Stimulated activated CD4-positive, alpha-beta T cell treated with anti-CD3 and anti-CD28 coated beads, Interleukin-4, amount 100 ng/mL, for 4 hours (primary cell): Measurements from ENCODE around the gene DAAM2.

Experiments used
- DNase-seq, 2 experiments: peaks; one replicate each; pipeline ENCODE4 v3.0.0-alpha.2; 2020

Gene DAAM2

DNA sequence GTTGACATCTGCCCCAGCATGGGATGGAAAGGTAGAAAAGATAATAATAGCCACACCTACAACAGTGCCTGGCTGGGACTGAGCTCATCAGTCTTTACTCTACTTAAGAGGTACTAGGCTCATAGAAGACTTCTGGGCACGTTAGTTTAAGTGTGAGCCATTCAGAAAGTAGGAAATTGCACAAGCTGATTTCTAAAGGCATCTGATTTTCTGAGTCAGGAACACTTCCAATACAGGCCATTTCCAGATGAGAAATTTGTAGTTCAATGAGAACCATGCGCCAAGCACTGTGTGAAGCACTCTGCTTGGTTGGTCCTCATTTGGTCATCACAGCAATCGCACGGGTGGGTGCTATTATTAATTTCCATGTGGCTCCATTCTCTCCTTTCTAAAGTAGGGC is 99.8 kb downstream of the DAAM2 start:
- no peak for DNase-seq

DNA sequence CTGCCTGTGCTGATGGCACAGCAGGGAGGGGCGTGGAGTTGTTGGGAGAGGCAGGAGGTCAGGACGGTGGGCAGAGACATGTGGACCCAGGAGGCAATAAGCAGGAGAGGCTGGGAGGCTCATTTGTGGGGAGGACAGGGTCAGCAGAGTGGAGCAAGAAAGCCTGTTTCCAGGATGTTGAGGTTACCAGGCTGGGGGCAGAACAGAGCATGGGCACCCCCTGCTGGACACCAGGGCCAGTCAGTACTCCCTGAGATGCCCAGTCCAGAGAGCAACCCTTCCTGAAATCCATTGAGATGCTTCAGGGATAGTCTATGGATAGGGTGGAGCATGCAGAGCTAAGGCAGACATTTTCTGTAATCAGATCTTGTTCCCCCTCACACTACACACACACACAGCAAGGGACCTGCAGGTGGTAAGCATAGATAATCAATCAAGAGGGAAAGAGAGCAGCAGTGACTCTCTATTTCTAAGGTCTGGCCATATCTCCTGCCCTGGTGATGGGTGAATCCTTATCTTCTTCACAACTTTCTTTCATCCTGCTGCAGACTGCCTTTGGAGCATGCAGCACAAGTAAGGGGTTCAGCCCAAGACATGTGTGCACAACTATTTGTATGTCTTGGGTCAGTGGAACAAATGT is 100.4 kb downstream of the DAAM2 start:
- peak in 1 of 2 experiments; percentile 5 for DNase-seq

DNA sequence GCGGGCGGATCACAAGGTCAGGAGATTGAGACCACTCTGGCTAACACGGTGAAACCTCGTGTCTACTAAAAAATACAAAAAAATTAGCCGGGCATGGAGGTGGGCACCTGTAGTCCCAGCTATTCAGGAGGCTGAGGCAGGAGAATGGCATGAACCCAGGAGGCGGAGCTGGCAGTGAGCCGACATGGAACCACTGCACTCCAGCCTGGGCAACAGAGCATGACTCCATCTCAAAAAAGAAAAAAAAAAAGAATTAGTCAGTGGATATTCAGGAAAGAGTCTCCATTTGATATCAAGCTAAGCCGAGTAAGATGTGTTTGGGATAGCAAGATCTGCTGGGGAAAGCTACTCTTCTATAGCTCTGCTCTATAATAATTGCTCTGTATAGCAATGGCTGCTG is 101.1 kb downstream of the DAAM2 start:
- DNase-seq: no peak

DNA sequence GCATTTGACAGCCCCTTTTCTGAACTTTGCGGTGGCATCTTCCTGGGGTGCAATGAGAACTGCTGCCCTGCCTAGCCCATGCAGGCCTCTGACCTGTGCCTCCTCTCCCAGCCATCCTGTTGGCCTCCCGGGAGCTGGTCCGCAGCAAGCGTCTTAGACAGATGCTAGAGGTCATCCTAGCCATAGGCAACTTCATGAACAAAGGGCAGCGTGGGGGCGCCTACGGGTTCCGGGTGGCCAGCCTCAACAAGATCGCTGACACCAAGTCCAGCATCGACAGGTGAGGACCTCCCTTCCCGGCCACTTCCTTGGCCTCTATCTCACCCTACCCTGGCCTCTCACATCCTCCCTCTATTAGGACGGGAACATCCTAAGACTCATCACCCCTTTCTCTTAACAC is 104.5 kb downstream of the DAAM2 start:
- DNase-seq: no peak

DNA sequence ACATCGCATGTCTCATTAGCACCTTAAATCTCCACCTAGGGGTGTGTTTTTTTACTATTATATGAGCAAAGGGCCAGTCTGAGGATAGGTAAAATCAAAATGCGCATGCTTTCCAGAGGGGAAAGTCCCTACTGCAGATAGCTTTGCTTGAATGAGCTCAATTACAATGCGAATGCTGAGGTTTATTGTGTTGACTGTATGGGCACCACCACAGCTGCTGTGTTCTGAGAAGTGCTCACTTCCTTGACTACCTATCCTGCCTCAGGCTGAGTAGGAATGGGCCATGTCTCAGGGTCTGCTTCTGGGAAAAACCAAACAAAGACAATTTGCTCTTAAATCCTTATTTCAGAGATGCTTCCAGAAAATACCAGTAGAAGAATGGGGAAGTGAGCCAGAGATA is 105.5 kb downstream of the DAAM2 start:
- DNase-seq: no peak

DNA sequence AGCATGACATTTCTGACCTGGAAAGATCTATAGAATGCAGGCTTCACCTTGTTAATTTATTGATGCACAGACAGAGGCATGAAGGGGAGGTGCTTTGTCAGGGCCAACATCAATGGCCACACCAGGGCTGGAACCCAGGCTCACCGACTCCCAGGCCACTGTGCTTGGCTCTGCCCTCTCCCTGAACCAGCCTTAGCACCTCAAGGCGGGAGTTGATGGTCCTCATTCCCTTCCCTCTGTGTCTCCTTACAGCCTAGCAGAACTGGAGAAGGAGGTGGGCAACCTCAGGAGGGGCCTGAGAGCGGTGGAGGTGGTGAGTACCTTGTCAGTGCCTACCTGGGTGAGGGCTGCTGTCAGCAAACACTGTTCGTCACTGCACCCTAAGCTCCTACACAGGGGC is 106.4 kb downstream of the DAAM2 start:
- no peak for DNase-seq

DNA sequence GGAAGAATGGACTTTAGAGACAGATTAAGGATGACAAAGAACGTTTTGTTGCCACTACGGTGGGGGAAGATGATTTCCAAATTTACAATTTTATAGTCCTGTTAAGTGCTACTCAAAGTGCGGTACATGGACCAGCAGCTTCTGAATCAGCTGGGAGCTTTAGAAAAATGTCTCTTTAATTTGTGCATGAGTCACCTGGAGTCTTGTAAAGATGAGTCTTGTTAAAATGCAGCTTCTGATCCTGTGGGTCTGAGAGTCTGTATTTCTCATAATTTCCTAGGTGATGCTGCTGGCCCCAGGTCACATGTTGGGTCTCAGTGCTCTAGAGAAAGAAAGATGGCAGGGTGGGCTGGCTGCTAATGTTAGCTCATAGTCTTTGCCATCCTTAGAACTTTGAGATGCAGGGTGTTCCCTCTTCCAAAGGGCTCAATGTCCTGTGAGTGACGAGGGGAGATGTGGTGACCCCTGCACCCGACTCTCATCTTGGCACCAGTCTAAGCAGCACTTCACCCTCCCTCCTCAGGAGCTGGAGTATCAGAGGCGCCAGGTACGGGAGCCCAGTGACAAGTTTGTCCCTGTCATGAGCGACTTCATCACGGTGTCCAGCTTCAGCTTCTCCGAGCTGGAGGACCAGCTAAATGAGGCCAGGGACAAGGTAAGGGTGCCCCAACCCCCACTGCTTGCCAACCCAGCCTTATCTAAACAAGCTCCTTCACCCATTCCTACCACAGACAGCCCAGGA is 107.5 kb downstream of the DAAM2 start:
- DNase-seq: no peak

DNA sequence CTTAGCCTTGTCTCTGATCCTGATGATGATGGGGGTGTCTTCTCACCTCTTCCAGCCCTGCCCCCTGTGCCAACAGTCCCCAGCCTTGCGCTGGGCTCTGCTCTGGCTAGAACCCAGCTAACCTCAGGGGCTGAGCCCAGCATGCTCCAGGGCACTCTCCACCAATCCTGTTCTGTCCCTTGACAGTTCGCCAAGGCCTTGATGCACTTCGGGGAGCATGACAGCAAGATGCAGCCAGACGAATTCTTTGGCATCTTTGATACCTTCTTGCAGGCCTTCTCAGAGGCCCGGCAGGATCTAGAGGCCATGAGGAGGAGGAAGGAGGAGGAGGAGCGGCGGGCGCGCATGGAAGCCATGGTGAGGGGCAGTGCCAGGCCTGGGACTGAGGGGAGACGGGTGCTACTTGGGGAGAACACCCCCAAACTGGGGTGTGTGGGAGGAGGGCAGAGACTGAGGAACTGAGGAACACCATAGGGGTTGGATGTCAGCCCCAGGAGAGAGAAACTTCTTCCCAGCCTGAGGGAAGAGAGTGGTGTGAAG is 109.0 kb downstream of the DAAM2 start:
- DNase-seq: no peak

DNA sequence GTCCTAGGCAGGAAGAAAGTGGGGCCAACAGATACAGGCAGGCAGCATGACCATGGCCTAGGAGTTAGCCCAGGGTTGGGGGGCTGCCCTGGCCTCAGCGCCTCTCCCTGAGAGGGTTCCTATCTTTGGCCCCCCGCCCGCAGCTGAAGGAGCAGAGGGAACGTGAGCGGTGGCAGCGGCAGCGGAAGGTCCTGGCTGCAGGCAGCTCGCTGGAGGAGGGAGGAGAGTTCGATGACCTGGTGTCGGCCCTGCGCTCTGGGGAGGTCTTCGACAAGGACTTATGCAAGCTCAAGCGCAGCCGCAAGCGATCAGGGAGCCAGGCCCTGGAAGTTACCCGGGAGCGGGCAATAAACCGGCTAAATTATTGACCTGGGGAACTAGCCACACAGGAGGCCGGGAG is 109.5 kb downstream of the DAAM2 start:
- DNase-seq: no peak

DNA sequence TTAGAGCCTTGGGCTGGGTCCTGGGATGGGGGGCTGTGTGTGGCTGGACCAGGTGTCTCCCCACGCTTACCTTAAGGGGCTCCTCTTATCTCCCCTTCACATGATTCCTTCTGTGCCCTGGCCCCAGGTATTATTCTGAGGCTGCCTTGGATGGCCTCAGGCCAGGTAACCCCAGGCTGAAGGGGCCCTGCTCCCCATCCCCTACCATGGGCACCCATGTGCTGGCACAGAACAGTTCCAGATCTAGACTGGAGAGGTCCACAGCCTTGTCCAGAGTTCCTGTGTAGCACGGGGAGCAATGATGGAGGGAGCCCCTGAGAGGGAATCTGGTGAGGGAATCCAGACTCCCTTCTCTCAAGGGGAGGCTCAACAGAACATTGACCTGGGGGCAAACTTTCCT is 110.0 kb downstream of the DAAM2 start:
- DNase-seq: no peak

DNA sequence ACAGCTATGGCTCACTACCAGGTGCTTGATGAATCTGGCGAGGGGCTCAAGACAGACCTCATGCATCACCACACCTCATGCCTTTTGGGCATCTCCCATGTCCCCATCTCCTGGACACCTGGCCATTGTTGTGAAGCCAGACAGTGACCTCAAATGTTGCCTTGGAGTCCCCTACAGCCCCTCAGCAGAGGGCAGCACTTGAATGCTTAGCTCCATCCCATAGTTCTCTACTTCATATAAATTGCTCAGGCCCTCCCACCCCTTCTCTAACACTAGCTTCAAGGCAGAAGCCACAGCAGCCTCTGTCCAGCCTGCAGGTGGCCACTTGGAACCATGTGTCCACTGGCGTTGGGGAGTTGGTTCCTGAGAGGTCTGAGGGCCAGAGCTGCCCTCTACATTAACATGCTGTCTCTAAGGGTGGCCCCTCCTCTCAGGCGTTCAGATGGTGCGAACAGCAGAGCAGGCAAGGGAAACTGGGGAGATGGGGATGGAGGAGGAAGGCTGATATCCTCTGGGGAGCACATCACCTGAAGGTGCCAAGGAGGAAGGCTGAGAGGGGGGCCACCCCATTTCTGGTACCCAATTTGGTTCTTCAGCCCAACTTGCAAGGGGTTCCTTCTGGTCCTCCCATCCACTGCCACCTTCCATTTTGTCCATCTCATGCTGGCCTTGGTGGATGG is 110.8 kb downstream of the DAAM2 start:
- no peak for DNase-seq

DNA sequence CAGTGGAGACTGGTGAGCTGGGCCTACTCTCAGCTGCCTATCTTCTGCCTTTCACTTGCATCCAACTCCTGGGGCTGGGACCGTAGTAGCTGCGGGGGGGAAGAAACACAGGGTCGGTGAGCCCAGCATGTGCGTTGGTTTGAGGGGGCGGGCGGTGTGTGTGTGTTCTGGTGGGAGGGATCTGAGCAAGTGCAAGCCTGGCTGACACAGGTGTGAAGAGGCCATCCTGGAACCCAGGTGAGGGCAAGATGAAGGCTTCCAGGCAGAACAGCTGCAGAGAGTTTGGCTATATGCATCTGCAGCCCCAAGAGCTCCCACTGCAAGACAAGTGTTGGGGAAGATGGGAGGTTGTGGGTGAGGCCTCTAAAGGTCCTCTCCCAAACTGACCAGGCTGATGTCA is 111.5 kb downstream of the DAAM2 start:
- DNase-seq: no peak

DNA sequence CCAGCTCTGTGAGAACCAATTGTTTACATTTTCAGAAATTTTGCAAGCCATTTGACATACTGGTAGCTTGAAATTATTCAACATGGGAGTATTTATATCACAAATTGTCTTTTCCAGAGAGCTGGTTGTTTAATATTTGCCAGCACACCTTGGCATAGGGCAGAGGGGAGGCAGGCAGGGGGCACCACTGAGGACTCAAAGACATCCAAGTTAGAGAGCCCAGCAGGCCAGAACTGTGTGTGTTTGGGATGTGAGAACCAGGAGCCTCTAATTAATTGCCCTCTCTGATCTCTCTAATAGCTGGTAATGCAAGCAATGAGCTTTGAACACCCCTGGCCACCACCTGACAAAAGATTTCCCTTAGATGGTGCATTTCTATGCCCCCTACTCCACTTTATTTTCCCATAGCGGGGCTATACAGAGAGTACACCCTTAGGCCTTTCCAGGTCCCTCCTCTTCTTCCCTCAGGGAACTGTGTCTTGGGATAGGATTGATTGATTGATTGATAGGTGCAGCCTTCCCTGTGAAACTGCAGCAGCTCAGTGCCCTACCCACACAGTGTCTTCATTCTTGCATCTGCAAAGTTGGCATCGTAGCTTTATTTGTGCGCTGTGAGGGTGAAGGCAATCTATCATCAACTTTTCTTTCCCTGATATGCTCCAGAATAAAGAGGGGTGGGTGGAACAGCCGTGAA is 112.9 kb downstream of the DAAM2 start:
- DNase-seq: no peak

DNA sequence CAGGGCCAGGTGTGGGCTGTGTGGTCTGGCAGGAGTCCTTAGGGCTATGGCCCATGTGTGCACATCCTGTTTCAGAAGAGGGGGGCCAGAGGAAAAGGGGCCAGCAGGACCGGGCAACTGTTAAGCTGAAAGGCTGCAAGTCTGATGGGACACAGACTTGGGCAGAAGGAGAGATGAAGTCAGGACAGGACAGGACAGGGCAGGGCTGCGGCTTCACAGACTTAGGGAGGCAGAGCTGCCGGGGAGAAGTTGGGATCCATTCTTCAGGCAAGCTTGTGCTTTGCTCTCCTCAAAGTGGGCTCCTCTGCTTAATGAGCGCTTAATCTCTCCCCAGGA is 113.4 kb downstream of the DAAM2 start:
- no peak for DNase-seq

DNA sequence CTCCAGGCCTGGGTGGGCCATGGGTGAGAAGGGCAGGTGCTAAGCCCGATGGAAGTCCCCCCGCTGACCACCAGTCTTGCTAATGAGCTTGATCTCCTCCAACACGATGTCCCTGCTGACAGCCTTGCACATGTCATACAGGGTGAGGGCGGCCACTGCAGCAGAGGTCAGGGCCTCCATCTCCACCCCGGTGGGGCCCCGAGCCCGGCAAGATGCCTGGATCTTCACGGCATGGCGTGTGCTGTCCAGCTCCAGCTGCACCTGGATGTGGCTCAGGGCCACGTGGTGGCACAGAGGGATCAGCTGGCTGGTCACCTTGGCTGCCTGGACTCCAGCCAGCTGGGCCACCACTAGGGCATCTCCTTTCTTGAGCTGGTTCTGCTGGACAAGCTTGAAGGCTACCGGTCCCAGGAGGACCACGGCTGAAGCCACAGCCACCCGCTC is 114.2 kb downstream of the DAAM2 start:
- DNase-seq: no peak

DNA sequence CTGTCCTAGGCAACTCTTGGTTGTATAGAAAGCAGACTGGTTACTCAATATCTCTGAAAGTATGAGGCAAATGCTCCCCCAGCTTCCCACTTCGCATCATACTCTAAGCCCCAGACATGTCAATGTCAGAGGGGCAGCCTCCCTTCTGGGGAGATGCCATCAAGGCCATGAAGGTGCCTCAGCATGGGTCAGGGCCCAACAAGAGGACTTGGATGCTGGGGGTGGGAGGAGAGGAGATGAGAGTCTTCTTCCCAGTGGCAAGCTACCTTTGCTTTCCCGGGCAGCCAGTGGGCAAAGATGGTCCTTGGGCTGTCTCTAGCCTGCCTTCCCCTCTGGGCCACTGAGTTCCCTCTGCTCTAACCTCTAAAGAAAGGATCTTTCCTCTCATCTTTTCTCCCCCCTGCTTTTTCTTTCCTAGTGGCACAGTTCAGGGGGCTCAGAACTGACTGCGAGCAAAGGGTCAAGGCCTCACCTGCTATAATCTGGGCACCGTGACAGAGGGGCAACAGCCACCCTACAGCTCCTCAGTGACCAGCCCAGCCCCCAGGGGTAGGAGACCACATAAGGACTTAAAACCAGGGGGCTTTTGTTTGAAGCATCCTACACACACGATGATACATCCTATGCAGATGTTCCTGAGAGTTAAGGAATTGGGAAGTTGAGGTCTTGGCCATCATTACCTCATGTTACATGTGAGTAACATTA is 115.8 kb downstream of the DAAM2 start:
- no peak for DNase-seq

DNA sequence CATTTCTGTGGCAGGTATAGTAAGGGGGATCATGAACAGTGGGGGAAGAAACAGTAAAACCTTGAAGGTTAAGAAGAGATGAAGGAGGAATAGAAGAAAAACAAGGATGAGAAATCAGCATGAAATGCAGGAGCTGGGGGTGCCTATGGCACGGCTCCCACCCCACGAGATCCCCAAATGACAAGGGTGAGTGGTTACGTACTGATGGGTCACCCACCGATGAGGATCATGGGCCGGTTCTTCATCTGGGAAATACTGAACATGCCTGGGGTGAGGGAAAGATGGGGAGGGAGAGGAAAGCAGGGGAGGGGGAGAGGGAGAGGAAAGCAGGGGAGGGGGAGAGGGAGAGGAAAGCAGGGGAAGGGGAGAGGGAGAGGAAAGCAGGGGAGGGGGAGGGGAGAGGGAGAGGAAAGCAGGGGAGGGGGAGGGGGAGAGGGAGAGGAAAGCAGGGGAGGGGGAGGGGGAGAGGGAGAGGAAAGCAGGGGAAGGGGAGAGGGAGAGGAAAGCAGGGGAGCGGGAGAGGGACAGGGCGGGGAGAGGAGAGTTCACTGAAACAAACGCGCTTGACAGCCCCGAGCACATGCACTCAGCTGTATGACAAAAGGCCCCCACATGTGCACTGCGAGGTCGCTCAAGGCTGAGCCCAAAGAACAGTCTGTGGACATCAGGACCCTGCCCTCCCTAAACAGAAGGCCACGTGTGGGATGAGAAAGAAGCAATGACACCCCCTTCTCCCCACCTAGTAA is 116.8 kb downstream of the DAAM2 start:
- no peak for DNase-seq

DNA sequence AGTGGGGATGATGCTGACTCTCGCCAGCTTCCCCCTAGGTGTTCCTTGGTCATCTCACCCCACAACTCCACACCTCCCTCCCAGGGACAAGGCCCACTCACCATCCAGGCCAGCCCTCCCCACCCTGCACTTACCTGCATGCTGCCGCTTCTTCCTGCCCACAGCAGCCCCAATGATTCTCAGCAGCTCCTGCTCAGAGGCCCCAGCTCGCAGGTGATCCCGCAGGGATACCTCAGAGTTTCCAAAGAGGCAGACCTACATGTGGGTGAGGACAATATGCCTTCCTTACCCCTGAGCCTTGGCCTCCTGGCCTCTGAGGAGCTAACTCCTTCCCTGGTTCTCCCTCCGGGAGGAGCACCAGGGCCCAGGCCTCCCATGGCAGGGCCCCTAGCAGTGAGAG is 117.5 kb downstream of the DAAM2 start:
- DNase-seq: no peak

DNA sequence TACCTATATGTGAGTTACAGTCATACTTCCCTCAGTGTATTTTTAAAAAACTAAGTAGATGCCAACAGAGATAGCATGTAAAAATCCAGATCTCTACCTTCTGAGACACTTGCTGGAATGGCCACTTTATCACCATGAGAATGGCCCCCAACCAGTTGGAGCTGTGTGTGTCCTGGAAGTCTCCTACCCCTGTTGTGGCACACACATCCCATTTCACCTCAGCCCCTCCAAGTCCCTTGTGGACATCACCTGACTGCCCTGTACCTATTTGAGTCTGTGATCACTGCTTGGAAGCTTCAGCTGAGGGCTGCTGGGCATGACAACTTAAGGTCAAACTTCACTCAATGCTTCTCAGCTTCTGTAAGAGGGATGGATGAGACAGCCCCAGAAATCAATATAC is 118.0 kb downstream of the DAAM2 start:
- DNase-seq: no peak

DNA sequence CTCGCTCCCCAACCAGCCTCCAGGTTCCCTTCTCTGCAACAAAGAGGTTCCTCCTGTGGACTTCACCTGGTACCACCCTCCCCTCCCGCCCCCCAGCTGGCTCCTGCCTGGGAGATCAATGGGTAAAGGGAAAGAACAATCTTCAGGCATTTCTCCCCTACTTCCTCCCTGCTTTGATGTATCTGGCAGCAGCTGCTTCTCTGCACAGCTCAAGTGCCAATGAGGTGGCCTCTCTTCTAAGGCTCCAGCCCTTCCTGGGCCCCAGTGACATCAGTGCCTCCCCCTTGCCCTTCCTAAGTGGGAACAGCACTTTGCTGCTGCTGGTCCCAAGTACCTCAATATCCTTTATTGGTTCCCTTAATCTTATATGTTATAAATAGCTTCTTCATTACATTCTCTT is 118.6 kb downstream of the DAAM2 start:
- no peak for DNase-seq

DNA sequence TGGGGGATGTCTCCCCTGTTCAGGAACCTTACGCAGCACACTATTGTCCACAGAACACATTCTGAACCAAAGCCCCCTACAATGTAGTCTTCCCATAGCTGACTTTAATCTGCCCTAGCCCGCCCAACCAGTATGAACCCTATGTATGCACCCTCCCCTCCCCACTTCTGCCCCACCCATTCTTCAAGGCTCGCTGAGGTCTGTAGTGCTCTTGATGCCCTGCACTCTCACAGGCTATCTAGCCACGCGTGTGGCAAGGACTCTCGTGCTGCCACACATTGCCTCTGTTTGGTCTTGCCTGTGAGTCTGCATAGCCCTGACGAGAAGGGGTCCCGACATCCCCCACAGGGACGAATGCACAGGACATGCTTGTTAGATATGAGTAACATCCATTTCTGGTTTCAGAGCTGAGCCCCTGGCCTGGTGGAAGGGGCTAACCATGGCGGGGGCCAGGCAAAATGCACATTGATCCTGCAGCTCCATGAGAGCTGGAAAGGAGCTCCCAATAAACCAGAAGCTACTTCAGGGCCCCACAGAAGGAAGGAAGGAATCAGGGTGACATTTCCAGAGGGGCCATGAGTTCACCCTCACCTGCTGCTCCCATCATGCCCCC is 119.4 kb downstream of the DAAM2 start:
- no peak for DNase-seq

DNA sequence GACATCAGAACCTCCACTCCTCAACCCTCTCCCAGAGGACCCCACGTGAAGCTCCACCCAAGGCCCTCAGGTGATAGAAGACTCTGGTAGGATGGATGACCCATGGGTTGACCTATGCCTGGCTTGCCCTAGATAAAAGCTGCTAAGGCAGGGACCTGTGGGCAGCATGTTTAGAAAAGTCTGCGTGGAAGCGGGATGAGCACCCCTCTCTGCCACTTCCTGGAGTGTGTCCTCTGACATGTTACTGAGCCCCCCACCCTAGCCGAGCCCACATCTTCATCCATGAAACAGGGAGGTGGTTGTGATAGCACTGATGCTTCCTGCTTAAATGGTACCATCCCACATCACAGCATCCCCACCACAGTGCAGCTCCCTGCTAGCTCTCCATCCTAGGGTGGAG is 120.3 kb downstream of the DAAM2 start:
- DNase-seq: no peak
